ENCODE data around the gene GPR15LG.

Gene GPR15LG

GRCh38 chr10:84217746-84218145 is 44.1 kb downstream of the GPR15LG start:
- no peak for DNase-seq

DNA sequence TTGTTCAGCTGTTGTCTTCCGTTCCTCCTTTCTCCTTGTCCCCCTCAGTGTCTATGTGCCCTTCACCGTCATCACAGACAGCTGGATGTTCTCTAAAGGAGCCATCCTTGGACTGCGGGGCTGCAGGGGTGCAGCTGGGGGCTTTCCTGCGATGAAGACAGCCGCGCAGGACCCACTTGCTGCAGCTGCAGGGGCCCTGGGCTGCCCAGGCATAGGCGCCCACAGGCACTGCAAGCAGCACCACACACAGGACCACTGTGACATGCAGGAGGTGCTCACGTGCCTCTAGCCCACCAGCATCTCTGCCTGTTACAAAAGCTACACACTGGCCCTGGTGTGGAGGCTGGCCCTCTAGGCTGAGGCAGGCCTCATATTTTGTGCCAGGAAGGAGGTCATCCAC is 48.3 kb downstream of the GPR15LG start:
- no peak for DNase-seq

DNA sequence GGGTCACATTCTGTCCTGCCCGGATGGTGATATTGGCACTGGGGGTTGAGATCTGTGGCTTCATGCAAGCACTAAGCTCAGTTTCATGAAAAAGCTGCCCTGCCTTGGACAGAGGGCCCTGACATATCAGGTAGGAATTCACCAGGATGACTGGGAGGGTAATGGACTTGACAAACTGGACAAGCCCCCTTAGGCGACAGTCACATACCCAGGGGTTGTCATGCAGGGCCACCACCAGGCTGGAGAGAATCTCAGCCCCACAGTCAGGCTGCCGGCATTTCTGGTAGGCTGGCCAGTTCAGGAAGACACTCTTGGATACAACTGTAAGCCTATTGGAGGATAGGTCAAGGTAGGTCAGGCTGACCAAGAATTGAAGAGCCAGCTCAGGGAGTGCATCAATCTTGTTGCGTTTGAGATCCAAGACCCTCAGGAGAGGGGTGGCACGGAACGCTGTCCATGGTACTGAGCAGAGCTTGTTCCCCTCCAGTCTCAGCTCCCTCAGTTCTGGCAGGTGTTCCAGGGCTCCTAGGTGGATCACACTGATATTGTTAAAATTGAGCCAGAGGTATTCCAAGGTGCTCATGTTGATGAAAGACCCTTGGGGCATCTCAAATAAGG is 50.9 kb downstream of the GPR15LG start:
- DNase-seq = no peak

GRCh38 chr10:84225427-84226173 is 52.0 kb downstream of the GPR15LG start, which contains the start of gene LRIT2:
Gene LRIT2 (minus strand): TSS chr10:84225544. CDS start chr10:84225520, 24 bp downstream.
- DNase-seq = no peak

DNA sequence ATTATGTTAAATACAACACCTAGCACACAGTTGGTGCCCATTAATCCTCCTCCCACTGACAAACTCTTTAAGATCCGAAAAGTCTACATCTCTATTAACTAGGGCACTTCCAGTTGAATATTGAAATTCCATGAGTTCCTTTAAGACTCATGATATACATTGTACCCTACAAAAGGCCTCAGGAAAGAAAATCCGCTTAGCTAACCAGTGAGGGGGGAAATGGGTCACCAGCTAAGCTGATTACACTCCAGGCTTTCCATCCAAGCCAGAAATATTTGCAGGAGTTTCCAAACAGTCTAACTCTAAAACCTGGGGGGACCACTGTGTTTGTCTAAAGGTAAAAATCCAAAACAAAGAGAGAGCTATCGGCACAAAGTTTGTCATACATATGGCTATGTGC is 53.0 kb downstream of the GPR15LG start:
- no peak for DNase-seq

DNA sequence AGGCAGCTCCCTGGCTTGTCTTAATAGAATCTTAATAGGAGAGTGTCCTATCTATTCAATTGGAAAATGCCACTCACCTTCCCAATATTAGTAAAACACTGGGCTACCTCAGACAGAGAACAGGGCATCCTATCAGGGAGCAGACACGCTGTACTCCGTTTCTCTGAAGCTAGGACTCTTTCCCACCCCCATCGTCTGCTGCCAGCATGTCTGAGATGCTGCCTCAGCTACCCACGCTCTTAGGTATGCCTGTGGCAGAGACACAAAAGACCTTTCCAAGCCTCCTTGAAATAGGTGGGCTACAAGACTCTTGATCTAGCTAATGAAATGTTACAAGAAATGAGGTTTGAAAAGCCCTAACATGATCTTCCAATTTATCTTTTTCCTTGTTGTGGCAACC is 54.2 kb downstream of the GPR15LG start:
- no peak for DNase-seq

DNA sequence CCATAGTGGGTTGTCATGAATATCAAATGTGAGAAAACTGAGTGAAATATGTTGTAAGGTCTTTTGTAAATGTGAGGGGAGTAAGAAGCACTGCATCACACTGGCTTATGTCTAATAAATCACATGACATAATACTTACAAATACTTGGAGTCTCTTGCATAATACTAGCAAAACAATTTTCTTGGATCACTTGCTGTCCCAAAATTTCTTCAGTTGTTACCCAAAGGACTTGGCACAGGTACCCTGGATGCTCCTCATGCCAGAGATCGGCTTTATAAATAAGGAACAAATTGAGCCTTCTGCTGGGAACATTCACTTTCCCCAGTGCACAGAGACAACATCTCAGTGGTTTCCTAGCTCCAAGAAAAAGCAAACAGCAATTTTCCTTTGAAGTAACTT is 56.8 kb downstream of the GPR15LG start:
- DNase-seq = no peak

DNA sequence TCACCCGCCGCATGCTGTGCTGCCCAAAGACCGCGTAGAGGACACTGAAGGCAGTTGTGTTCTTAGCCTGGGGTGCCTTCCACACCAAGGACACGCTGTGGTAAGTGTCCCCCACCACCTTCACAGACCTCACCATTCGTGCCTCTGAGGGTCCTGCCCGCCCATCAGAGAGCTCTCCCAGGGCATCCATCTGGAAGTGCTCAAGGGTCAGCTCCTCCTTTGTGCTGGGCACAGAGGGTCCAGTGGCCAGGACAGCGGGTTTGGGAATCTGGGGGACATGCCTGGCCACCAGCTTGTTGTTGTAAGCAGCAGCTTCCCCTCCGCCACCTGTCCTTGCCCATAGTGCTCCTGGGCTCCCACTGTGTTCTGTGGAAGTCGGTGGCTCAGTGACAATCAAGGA is 58.8 kb downstream of the GPR15LG start:
- no peak for DNase-seq

DNA sequence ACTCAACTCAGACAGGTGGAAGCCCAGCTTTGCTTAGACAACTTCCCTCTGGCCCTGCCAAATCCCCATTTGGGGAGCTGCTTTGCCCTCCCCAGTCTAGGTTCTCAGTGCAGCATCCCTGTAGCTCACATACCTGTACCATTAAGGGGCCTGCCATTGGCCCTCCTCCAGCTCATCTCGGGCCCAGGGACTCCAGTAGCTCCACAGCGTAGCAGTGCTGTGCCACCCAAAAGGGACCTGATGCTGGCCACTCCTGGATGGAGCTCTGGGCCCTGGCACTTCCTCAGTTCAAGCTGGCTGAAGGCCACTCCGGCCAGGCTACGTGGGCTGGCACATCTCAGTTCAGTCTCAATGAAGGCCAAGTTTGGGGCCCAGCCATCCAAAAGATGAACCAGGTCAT is 60.3 kb downstream of the GPR15LG start:
- DNase-seq = no peak

- no peak for DNase-seq
Observed at GRCh38 chr10:84234479-84234878, 60.9 kb downstream of the GPR15LG start.
